Kidney epithelial cell (primary cell): ENCODE results near the gene ZNF304. TPM values are rescaled to one million over a fixed set of nuclear protein-coding genes. Genes with fewer than 3 reads are reported as not detected.

Source experiments
- DNase-seq: peaks from one replicate; pipeline ENCODE4 v3.0.0-alpha.2; 2010; ENCODE audit warnings: low read depth
- H3K27me3 ChIP-seq: 2 replicates; pipeline ENCODE4 v1.6.0; 2011; ENCODE audit warnings: low read length; ENCODE audit not compliant: control insufficient read depth, insufficient read depth
- H3K36me3 ChIP-seq: 2 replicates; pipeline ENCODE4 v1.5.1; 2011; ENCODE audit warnings: low read length; ENCODE audit not compliant: control insufficient read depth, insufficient read depth
- H3K4me3 ChIP-seq: 2 replicates; pipeline ENCODE4 v1.5.1; 2011; ENCODE audit warnings: low read depth, mild to moderate bottlenecking, control low read depth, low read length
- total RNA-seq: library from RNA; depleted of rRNA; stranded (reverse); fragments of >200 nt; gene quantifications from 2 replicates; pipeline ENCODE4 v1.2.3, GENCODE V29; 2015
- TF ChIP-seq, protein P1 (sequence below): IDR thresholded peaks from 2 replicates; pipeline ENCODE4 v1.5.1; 2011; ENCODE audit warnings: mild to moderate bottlenecking, moderate library complexity, low read length, control low read depth, inconsistent platforms; ENCODE audit not compliant: insufficient read depth, poor library complexity, severe bottlenecking

Gene ZNF304
- total RNA-seq, 1 donor from 2014 or later = 8.0 TPM

DNA sequence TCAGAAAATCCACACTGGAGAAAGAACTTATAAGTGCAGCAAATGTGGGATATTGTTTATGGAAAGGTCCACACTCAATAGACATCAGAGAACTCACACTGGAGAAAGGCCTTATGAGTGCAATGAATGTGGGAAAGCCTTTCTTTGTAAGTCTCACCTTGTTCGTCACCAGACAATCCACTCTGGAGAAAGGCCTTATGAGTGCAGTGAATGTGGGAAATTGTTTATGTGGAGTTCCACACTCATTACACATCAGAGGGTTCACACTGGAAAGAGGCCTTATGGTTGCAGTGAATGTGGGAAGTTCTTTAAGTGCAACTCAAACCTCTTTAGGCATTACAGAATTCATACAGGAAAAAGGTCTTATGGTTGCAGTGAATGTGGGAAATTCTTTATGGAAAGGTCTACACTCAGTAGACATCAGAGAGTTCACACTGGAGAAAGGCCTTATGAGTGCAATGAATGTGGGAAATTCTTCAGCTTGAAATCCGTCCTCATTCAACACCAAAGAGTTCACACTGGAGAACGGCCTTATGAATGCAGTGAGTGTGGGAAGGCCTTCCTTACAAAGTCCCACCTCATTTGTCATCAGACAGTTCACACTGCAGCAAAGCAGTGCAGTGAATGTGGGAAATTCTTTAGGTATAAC is 26.6 kb downstream of the ZNF304 start:
- TF ChIP-seq, protein P1, sequence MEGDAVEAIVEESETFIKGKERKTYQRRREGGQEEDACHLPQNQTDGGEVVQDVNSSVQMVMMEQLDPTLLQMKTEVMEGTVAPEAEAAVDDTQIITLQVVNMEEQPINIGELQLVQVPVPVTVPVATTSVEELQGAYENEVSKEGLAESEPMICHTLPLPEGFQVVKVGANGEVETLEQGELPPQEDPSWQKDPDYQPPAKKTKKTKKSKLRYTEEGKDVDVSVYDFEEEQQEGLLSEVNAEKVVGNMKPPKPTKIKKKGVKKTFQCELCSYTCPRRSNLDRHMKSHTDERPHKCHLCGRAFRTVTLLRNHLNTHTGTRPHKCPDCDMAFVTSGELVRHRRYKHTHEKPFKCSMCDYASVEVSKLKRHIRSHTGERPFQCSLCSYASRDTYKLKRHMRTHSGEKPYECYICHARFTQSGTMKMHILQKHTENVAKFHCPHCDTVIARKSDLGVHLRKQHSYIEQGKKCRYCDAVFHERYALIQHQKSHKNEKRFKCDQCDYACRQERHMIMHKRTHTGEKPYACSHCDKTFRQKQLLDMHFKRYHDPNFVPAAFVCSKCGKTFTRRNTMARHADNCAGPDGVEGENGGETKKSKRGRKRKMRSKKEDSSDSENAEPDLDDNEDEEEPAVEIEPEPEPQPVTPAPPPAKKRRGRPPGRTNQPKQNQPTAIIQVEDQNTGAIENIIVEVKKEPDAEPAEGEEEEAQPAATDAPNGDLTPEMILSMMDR = no peak
- no peak for DNase-seq

DNA sequence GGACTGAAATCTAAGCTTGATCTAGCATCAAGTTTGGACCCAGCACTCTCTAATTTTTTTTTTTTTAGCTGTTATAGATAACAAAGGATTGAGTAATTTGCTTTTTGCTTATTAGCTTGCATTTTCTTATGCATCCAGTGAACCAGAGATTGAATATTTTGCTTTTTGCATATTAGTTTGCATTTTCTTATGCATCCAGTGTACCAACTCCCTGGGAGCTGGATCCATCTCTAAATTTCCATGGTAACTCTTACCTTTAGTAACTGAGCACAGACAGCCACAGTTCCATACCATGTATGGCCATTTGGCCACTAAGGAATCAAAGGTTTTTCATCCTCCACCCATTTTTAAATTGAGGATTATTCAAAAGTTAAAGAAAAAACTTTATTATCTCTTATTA is 29.9 kb downstream of the ZNF304 start:
- Histone ChIP-seq H3K4me3 (no peak overlapping the region), H3K27me3 (no peaks in the 10 kb centered on the region), H3K36me3 (no peaks in the 10 kb centered on the region)
- DNase-seq = no peak
- TF ChIP-seq, protein P1 = no peak

More for the DNA sequence above, 26.6 kb downstream of the ZNF304 start:
- no peak overlapping the region for H3K4me3 ChIP-seq
- no peaks in the 10 kb centered on the region for H3K27me3 ChIP-seq
- H3K36me3 ChIP-seq = no peaks in the 10 kb centered on the region

DNA sequence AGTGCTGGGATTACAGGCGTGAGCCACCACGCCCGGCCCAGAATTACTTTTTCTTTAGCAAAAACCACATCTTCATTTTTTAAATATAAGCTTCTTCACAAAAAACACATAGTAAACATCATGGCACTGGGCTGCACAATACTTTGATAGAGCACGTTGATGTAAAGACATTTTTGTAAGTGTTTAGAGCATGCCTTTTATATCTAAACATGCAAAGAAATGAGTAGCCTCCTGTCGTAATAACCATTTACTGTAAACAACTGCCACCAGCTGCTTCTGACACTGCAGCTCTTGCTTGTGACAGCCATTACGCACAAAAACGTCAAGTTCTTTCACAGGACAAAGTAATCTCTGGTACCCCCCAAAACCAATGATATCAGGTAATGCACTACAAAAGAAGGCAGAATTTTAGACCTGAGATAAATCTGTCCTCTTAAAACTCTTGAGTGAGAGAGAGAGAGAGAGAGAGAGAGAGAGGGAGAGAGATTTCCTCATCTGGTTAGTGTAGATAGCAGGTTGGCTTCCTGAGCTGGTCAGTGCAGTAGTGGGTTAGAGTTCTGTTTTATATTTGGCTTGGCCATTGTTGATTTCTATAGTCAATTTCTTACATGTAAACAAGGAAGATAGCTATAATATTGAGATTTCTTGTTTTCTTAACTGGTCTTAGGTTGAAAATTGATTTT is 31.9 kb downstream of the ZNF304 start:
- H3K36me3 ChIP-seq = no peaks in the 10 kb centered on the region
- DNase-seq = no peak
- no peaks in the 10 kb centered on the region for H3K27me3 ChIP-seq
- TF ChIP-seq, protein P1 = no peak
- no peak overlapping the region for H3K4me3 ChIP-seq

DNA sequence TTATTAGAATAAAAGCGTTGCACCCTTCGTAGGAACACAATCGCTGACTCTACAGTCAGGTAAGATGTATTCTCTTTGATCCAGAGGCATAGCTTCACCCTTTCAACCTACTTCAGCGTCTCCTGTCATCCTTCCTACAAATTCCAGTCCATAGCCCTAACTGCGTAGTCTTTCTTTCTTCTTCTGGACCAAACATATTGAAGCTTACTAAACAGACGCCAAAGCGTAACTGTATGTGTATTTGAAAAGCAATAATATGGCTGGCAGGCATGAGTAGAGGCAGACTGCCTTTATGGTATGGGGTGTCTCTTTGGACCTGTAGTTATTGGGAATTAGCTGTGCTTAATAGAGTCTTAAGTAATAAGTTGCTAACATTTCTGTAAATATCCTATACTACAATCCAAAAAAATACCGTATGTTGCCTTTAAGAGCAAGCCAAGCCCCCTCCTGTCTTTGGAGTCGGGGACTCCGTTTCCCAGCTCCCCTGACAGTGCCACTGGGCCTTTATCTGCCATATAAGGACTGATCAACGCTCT is 38.2 kb downstream of the ZNF304 start:
- Histone ChIP-seq H3K4me3 (peak overlapping the region; percentile 53), H3K36me3 (no peaks in the 10 kb centered on the region), H3K27me3 (no peaks in the 10 kb centered on the region)
- TF ChIP-seq, protein P1 = no peak
- no peak for DNase-seq

DNA sequence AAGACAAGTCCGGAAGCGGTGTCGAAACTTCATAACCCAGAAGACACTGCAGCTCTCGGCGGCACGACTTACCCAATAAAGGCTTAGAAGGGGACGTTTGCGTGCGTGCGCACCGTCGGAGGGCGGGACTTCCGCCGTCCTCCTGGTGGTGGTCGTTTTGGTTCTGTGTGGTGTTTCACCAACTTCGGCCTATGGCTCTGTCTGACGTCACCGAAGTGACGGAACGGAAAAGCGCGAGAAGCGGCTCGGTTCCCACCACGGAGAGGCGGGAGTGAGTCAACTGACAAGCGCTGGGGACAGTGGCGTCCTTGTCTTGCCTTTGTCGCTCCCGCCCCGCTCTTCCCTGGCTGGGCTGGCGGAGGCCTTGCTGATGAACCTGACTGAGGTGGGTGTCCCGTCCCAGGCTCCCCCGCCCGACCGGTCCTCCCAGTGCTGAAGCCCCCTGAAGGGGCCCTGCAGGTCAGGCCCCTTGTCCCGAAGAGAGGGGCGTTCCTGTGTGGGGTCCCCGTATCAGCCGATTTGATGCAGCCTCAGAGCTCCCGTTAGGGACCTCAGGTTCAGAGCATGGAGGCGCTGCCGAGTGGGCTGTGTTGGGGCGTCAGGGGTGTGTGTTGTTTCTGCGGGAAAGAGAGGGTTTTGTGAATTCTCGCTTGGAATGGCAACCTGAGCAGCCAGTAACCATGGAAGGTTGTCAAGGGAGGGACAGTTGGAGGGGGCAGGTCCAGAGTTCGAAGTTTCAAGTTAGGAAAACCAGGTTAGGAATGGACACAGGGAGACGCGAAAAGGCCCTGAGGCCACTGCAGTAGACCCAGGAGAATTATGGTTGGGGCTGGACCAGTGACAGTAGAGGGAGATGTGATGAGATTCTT is 38.9 kb downstream of the ZNF304 start, which contains the start of gene ZNF548:
TSS of gene ZNF548 (plus strand) at position 125 of the 869 bp plus-strand sequence. CDS start at position 371, 246 bp downstream.
- TF ChIP-seq, protein P1 = no peak
- H3K36me3 ChIP-seq = no peaks in the 10 kb centered on the region
- H3K27me3 ChIP-seq = no peaks in the 10 kb centered on the region
- peak; percentile 98 for DNase-seq
- H3K4me3 ChIP-seq = peak within 1 kb of the TSS; percentile 53
